ENCODE data around the gene UBE4B.

UBE4B gene

DNA sequence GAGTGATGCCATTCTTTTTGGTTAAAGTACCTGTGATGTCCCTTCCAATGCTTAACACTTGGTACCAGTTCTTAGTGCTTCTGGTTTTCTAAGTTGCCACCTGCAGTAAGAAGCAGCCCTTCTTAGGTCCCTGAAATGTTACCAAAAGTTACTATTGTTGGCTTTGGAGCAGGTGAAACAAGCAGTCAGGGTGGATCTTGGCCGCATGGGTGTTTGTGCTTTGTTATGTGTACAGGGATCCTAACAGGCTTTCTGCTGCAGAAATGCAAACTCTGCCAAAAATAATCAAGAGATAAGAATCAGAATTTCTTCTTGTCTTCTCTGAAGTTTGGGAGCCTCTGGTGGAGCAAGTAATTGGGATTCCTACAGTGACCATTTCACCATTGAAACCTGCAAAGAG, 84.4 kb downstream of the UBE4B start:
- no peak for DNase-seq (ENCODE audit: low spot score)

GRCh38 chr1:10117865-10118264, 85.1 kb downstream of the UBE4B start:
- DNase-seq (ENCODE audit: low spot score) = no peak

GRCh38 chr1:10121688-10122087, 88.9 kb downstream of the UBE4B start:
- DNase-seq (ENCODE audit: low spot score) = no peak

DNA sequence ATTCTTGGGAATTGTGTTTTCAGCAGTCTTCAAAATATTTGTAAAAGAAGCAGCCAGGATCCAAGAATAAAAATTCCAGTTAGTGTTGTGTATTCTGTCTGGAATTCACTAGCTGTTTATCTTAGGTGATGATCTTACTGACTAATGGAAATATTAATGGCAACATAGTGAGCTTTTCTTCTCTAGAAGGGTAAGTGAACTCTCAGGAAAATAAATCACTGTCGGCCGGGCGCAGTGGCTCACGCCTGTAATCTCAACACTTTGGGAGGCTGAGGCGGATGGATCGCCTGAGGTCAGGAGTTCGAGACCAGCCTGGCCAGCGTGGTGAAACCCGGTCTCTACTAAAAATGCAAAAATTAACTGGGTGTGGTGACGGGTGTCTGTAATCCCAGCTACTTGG, 90.2 kb downstream of the UBE4B start:
- no peak for DNase-seq (ENCODE audit: low spot score)

DNA sequence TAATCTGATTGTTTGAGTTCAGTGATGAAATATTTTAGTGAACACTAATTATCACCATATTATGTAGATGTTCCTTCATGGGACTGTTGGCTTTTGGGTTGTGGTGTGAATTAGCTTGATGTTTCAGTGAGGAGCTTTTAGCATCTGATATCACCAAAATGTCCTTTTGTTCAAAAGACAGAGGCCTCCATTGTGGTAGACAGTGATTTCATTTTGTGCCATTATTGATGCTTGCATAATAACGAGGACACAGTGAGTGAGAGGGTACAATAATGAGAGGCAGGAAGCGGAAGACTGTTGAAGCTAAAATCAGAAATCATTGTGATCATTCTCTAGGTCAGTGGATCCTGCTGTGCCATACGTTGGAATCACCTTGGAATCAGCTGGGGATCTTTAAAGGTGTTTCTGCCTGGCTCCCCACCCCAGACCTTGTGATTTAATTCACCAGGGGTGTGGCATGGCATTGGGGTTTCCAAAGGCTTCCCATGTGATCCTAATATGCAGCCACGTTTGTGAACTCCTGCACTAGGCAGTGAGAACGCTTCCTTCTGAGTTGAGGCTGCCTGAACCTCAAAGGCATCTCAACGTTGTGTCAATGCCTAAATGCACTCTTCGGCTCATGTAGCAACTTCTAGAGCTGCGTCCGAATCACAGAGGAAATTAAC, 95.5 kb downstream of the UBE4B start:
- no peak for DNase-seq (ENCODE audit: low spot score)

DNA sequence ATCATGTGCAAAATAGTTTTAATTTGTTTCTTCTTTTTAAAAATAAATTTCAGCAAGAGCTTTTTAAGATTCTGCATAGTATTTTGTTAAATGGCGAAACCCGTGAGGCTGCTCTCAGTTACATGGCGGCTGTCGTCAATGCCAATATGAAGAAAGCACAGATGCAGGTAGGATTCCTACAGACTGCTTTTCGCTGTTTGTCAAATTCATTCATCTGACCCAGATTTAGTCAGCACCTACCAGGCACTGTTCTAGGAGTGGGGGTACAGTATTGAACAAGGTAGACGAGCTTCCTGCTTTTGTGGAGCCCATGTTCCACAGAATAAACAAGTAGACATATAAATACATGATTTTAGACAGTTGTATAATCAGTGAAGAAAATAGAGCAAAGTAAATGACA, 99.6 kb downstream of the UBE4B start:
- DNase-seq (ENCODE audit: low spot score) = no peak

GRCh38 chr1:10132852-10133251, 100.1 kb downstream of the UBE4B start:
- DNase-seq (ENCODE audit: low spot score) = no peak

GRCh38 chr1:10140981-10141380, 108.2 kb downstream of the UBE4B start:
- DNase-seq (ENCODE audit: low spot score) = no peak

DNA sequence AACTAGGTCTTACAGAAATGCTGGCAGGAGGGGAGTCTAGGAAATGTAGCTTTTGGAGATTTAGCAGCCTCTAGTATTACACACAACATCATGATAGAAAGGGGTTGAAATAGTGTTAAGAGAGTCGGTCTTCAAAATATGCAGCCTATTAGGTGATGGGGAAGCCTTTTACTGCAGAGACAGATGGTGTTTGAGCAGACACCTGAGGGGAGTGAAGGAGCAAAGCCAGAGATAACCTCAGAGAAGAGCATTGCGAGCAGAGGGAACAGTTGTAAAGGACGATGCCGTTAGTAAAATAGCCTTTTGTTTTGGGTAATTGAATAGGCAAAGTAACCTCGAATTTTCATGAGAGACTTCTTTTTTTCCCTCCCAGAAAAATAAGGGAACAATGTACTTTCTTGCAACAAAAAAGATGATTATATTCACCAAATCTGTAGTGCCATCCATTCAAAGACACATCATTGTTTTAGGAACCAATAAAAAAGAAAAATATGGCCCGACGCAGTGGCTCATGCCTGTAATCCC, 111.3 kb downstream of the UBE4B start:
- no peak for DNase-seq (ENCODE audit: low spot score)

GRCh38 chr1:10146391-10146790, 113.6 kb downstream of the UBE4B start:
- DNase-seq (ENCODE audit: low spot score) = no peak

- no peak for DNase-seq (ENCODE audit: low spot score)
Measured at GRCh38 chr1:10149231-10149630, 116.5 kb downstream of the UBE4B start.

DNA sequence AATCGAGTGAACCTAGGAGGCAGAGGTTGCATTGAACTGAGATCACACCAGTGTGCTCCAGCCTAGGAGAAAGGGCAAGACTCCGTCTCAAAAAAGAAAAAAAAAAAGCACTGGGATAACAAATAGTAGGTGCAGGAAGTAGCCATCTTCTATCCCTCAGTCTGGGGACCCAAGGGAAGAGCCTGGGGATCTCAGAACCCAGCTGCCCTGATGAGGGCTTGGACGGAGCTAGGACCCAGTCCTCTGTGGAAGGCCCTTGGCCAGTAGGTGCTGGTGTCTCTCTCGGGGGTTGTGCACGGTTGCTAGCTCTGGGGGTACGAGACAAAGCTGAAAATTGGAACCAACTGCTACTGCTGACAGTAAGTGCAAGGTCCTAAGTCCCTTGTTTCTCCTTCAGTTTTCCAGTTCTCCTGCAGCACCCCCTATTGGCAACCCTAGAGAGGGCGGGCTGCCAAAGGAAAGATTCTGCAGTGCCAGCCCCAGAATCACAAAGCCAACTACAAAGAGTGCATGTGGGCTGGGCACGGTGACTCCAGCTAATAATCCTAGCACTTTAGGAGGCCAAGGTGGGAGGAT, 120.0 kb downstream of the UBE4B start:
- DNase-seq (ENCODE audit: low spot score) = peak; percentile 12

- DNase-seq (ENCODE audit: low spot score) = no peak
Measured at GRCh38 chr1:10155087-10155712, 122.4 kb downstream of the UBE4B start.

- no peak for DNase-seq (ENCODE audit: low spot score)
Measured at GRCh38 chr1:10160173-10160572, 127.4 kb downstream of the UBE4B start.

DNA sequence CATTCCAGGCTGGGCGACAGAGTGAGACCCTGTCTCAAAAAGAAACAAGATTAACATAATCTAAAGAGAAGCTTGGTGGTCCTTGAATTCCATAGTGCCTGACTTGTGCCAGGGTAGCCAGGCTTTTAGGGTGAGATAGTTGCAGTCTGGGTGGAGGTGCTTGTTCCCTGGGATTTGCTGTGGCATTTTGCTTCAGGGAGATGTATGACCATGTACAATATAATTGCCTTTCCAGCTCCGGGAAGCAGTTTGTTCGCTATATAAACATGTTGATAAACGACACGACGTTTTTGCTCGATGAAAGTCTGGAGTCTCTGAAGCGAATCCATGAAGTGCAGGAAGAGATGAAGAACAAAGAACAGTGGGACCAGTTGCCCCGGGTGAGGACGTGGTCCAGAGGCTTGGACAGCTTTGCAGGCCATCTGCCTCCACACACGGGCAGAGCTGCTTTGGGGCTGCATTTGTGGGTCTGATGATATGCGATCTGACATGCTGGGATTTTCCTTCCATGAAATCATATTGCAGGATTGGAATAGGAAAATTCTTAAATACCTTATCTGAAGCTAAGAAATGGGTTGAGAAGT, 128.2 kb downstream of the UBE4B start:
- DNase-seq (ENCODE audit: low spot score) = no peak

GRCh38 chr1:10161541-10162290, 129.0 kb downstream of the UBE4B start:
- DNase-seq (ENCODE audit: low spot score) = no peak

DNA sequence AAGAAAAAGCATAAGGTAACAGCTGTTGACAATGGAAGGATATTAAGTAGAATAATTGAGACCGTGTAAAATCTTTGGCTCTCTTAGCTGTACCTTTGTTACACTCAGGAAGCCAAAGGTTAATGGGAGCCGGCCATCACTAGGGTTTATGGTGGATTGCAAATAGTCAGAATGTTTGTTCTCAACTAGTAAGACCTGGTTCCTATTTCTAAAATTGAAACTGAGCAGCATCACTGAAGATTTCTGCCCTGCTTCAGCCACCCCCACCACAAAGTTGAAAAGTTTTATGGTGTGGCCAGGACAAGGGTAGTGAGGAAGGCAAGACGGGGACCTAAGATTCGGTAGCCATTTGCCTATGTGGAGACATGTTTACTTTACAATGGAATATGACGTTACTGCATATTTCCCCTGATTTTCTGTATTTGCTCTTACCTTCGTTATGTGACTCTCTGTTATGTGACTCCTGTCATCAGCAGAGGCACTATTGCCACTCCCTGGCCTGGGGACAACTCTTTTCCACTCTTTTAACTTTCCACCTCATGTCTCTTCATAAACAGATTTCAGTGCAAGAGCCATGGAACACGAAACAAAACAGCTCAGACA, 136.3 kb downstream of the UBE4B start:
- no peak for DNase-seq (ENCODE audit: low spot score)

- DNase-seq (ENCODE audit: low spot score) = no peak
Measured at GRCh38 chr1:10170239-10170574, 137.4 kb downstream of the UBE4B start.

GRCh38 chr1:10171105-10171767, 138.5 kb downstream of the UBE4B start:
- no peak for DNase-seq (ENCODE audit: low spot score)

- no peak for DNase-seq (ENCODE audit: low spot score)
Measured at GRCh38 chr1:10171995-10172669, 139.4 kb downstream of the UBE4B start.

DNA sequence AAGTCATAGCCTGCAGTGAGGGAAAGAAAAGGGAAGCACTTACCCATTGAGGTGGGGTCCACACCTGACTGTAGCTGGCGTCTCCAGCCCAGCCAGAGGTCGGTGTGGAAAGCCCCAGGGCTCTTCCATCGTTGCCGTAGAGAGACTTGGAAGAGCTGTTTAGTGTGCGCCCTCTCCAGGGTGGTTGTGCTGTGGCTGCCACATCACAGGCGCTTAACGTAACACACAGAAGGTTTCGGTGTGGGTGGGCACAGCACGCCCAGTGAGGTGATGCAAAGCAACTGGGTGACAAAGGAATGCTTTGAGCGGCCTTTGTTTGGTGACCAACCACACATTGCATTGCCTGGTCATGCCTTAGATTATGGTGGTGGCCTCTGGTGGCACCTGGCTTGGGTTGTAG, 140.8 kb downstream of the UBE4B start:
- DNase-seq (ENCODE audit: low spot score) = no peak

Measured in RKO (cell line).